BJ (cell line): ENCODE data around the gene GPRC5B. TPM values are rescaled to one million over a fixed set of nuclear protein-coding genes. Genes with fewer than 3 reads are reported as not detected.

ENCODE experiments used
- CTCF ChIA-PET: fragments of 350-600 bp; formaldehyde crosslinking; extraction: SDS; loops from one replicate; lab custom pipeline; 2021; ENCODE audit warnings: antibody characterized with exemption, inconsistent platforms; lab: Yijun Ruan, JAX
- POLR2A ChIA-PET: fragments of 300-600 bp; sonication (Branson Sonifier 250); formaldehyde crosslinking; extraction: SDS; loops from one replicate; lab custom pipeline; 2021; ENCODE audit warnings: antibody characterized with exemption; lab: Charles Lee
- DNase-seq: peaks from one replicate; pipeline ENCODE4 v3.0.0-alpha.2; 2011; ENCODE audit warnings: low read depth
- H3K27me3 ChIP-seq: 2 replicates; pipeline ENCODE4 v1.6.0; 2011; ENCODE audit warnings: low read length; ENCODE audit not compliant: control insufficient read depth, insufficient read depth
- H3K36me3 ChIP-seq: 2 replicates; pipeline ENCODE4 v1.5.1; 2011; ENCODE audit warnings: low read length; ENCODE audit not compliant: control insufficient read depth, insufficient read depth
- H3K4me3 ChIP-seq: 2 replicates; pipeline ENCODE4 v1.5.1; 2011; ENCODE audit warnings: low read depth, mild to moderate bottlenecking, control low read depth, low read length
- CTCF ChIP-seq: IDR thresholded peaks from 2 replicates; pipeline ENCODE4 v1.5.1; 2011; ENCODE audit warnings: low read depth, mild to moderate bottlenecking, control low read depth, inconsistent platforms, low read length, moderate library complexity; ENCODE audit not compliant: insufficient read depth
- polyA plus RNA-seq: library from polyadenylated mRNA; depleted of rRNA; stranded (reverse); fragments of >200 nt; gene quantifications from 2 replicates; pipeline ENCODE4 v1.2.3, GENCODE V29; 2011

The GPRC5B gene
- polyA plus RNA-seq, 1 experiment, result 0.33 TPM

GRCh38 chr16:19881028-19881427 lies 3.6 kb downstream of the GPRC5B start:
- Histone ChIP-seq H3K4me3 (no peak overlapping the region), H3K27me3 (peaks cover 15% of the 10 kb centered on the region), H3K36me3 (no peaks in the 10 kb centered on the region)
- POLR2A ChIA-PET, result no interaction called here
- no peak for TF ChIP-seq CTCF
- no peak for DNase-seq
- CTCF ChIA-PET, result no interaction called here

GRCh38 chr16:19879241-19879792 lies 5.3 kb downstream of the GPRC5B start:
- no peak for TF ChIP-seq CTCF
- no peak for DNase-seq
- CTCF ChIA-PET, result interaction anchor here (1.1 to 1.2 kb wide), 2 partner anchors 20 to 278 kb away, joined by 3 to 4 read pairs; no protein-coding TSS in a partner anchor
- H3K36me3 ChIP-seq, result no peaks in the 10 kb centered on the region
- POLR2A ChIA-PET, result interaction anchor here (0.6 kb wide), 1 partner anchor 278 kb away, joined by 4 read pairs; no protein-coding TSS in a partner anchor
- no peak overlapping the region for H3K4me3 ChIP-seq
- peaks cover 15% of the 10 kb centered on the region for H3K27me3 ChIP-seq

GRCh38 chr16:19878757-19879156 lies 5.9 kb downstream of the GPRC5B start:
- ChIA-PET POLR2A (no interaction called here), CTCF (interaction anchor here (1.2 kb wide), 1 partner anchor 20 kb away, joined by 3 read pairs; no protein-coding TSS in a partner anchor)
- TF ChIP-seq CTCF, result no peak
- peaks cover 13% of the 10 kb centered on the region for H3K27me3 ChIP-seq
- DNase-seq, result no peak
- H3K36me3 ChIP-seq, result no peaks in the 10 kb centered on the region
- H3K4me3 ChIP-seq, result no peak overlapping the region

GRCh38 chr16:19876501-19877059 lies 8.1 kb downstream of the GPRC5B start:
- ChIA-PET POLR2A (no interaction called here), CTCF (interaction anchor here (1.0 kb wide), 2 partner anchors 10 to 293 kb away, joined by 3 to 6 read pairs; no protein-coding TSS in a partner anchor)
- Histone ChIP-seq H3K4me3 (no peak overlapping the region), H3K36me3 (no peaks in the 10 kb centered on the region), H3K27me3 (no peaks in the 10 kb centered on the region; the same call in 1 of the 2 replicates)
- no peak for TF ChIP-seq CTCF
- DNase-seq, result no peak

- ChIA-PET POLR2A (no interaction called here), CTCF (interaction anchor here (1.0 kb wide), 1 partner anchor 11 kb away, joined by 6 read pairs; no protein-coding TSS in a partner anchor)
- TF ChIP-seq CTCF, result no peak
- no peak overlapping the region for H3K4me3 ChIP-seq
- H3K27me3 ChIP-seq, result no peaks in the 10 kb centered on the region; the same call in 1 of the 2 replicates
- DNase-seq, result no peak
- no peaks in the 10 kb centered on the region for H3K36me3 ChIP-seq
Observed at GRCh38 chr16:19875900-19876299, 8.7 kb downstream of the GPRC5B start.
